Measurements from ENCODE around the gene THAP3. TPM values are rescaled to one million over a fixed set of nuclear protein-coding genes. Genes with fewer than 3 reads are reported as not detected.

Gene THAP3
- total RNA-seq, 1 experiment from 2014 or later = 54.6 TPM

GRCh38 chr1:6625584-6626149, 999 bp downstream of the THAP3 start:
- Histone ChIP-seq H3F3A (ENCODE audit: low read length, unreplicated experiment) (peaks cover 5% of the 10 kb centered on the region), H2AFZ (ENCODE audit: low read length) (peak overlapping the region; percentile 59), H3K4me3 (ENCODE audit: low read length) (peak overlapping the region; percentile 89), H3K79me2 (ENCODE audit: low read length) (peaks cover 41% of the 10 kb centered on the region), H3K9ac (ENCODE audit: low read length) (peak overlapping the region; percentile 85), H3K9me3 (ENCODE audit: low read length) (no peaks in the 10 kb centered on the region), H4K20me1 (ENCODE audit: low read length) (0 out of 2 replicates have a peak, but pooled peaks cover 3% of the 10 kb centered on the region), H3K9me2 (replicated peaks; ENCODE audit: low read length) (no peaks in the 10 kb centered on the region), H3K4me1 (ENCODE audit: insufficient read depth, low read length) (peaks cover 13% of the 10 kb centered on the region), H3K27me3 (ENCODE audit: low read length) (no peaks in the 10 kb centered on the region), H3K27ac (ENCODE audit: low read length) (peak overlapping the region; percentile 8), H3K36me3 (ENCODE audit: low read depth, low read length) (peaks cover 35% of the 10 kb centered on the region), H3K4me2 (ENCODE audit: low read length) (peak overlapping the region; percentile 77)
- BruUV-seq (replicated peaks) = no TSS peak
- ChIA-PET CTCF (interaction anchor here (0.7 kb wide), 1 partner anchor 20 kb away, joined by 7 read pairs; no protein-coding TSS in a partner anchor), POLR2A (ENCODE audit: unreplicated experiment) (interaction anchor here (0.7 kb wide), 2 partner anchors 10 to 597 kb away, joined by 3 to 6 read pairs; no protein-coding TSS in a partner anchor)
- ATAC-seq = peak; percentile 52
- peak; percentile 57 for DNase-seq
- TF ChIP-seq EZH2 (IDR thresholded peaks at IDR 0.05; ENCODE audit: low read length, unreplicated experiment) (no peak), EZH2phosphoT487 (IDR thresholded peaks at IDR 0.05; ENCODE audit: borderline replicate concordance, low read length) (no peak)
- TF ChIP-seq, protein P1, sequence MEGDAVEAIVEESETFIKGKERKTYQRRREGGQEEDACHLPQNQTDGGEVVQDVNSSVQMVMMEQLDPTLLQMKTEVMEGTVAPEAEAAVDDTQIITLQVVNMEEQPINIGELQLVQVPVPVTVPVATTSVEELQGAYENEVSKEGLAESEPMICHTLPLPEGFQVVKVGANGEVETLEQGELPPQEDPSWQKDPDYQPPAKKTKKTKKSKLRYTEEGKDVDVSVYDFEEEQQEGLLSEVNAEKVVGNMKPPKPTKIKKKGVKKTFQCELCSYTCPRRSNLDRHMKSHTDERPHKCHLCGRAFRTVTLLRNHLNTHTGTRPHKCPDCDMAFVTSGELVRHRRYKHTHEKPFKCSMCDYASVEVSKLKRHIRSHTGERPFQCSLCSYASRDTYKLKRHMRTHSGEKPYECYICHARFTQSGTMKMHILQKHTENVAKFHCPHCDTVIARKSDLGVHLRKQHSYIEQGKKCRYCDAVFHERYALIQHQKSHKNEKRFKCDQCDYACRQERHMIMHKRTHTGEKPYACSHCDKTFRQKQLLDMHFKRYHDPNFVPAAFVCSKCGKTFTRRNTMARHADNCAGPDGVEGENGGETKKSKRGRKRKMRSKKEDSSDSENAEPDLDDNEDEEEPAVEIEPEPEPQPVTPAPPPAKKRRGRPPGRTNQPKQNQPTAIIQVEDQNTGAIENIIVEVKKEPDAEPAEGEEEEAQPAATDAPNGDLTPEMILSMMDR (conservative IDR thresholded peaks at IDR 0.05; ENCODE audit: low read depth, low read length) = 0 out of 2 replicates have a peak, but pooled peaks have one; percentile 10
- intact Hi-C loops (cut with micrococcal nuclease) = loop anchor here (1.0 to 5.0 kb wide), 2 partner anchors 24 to 138 kb away; no protein-coding TSS in a partner anchor

- no peaks in the 10 kb centered on the region for H3K9me3 ChIP-seq (ENCODE audit: low read length)
- H3F3A ChIP-seq (ENCODE audit: low read length, unreplicated experiment) = peaks cover 5% of the 10 kb centered on the region
- CTCF ChIA-PET = no interaction called here
- no peaks in the 10 kb centered on the region for H3K27me3 ChIP-seq (ENCODE audit: low read length)
- no peak overlapping the region for H3K4me2 ChIP-seq (ENCODE audit: low read length)
- 0 out of 2 replicates have a peak, but pooled peaks cover 3% of the 10 kb centered on the region for H4K20me1 ChIP-seq (ENCODE audit: low read length)
- intact Hi-C loops (cut with micrococcal nuclease) = loop anchor here (5.0 kb wide), 1 partner anchor 140 kb away; no protein-coding TSS in a partner anchor
- peaks cover 41% of the 10 kb centered on the region for H3K79me2 ChIP-seq (ENCODE audit: low read length)
- no peak overlapping the region for H2AFZ ChIP-seq (ENCODE audit: low read length)
- POLR2A ChIA-PET (ENCODE audit: unreplicated experiment) = no interaction called here
- H3K4me1 ChIP-seq (ENCODE audit: insufficient read depth, low read length) = peaks cover 13% of the 10 kb centered on the region
- ATAC-seq (no peak), DNase-seq (no peak)
- H3K9me2 ChIP-seq (replicated peaks; ENCODE audit: low read length) = no peaks in the 10 kb centered on the region
- peaks cover 26% of the 10 kb centered on the region for H3K36me3 ChIP-seq (ENCODE audit: low read depth, low read length)
- BruUV-seq (replicated peaks) = no TSS peak
- no peak overlapping the region for H3K9ac ChIP-seq (ENCODE audit: low read length)
- H3K4me3 ChIP-seq (ENCODE audit: low read length) = no peak overlapping the region
- no peak overlapping the region for H3K27ac ChIP-seq (ENCODE audit: low read length)
- TF ChIP-seq, protein P1 (conservative IDR thresholded peaks at IDR 0.05; ENCODE audit: low read depth, low read length) = no peak
- TF ChIP-seq EZH2 (IDR thresholded peaks at IDR 0.05; ENCODE audit: low read length, unreplicated experiment) = no peak
These were observed 2.4 kb downstream of the THAP3 start for GRCh38 chr1:6627031-6627430.
